Calu3 (cell line): Measurements from ENCODE around the gene ELAVL2. TPM values are rescaled to one million over a fixed set of nuclear protein-coding genes. Genes with fewer than 3 reads are reported as not detected.

Experiments used
- BruUV-seq: library from RNA; stranded (reverse); fragments of 400-500 nt; replicated peaks from 2 replicates; lab custom pipeline; 2021; lab: Mats Ljungman, UMichigan
- CTCF ChIA-PET: fragments of 300-600 bp; sonication (Branson Sonifier 250); formaldehyde crosslinking; loops from one replicate; lab custom pipeline; 2022; ENCODE audit warnings: antibody characterized with exemption; lab: Charles Lee
- DNase-seq: peaks from one replicate; pipeline ENCODE4 v3.0.0; 2022
- H3K27ac Mint-ChIP-seq: one replicate; pipeline ENCODE4 v1.8.0; 2022; ENCODE audit warnings: mixed read lengths; ENCODE audit not compliant: unreplicated experiment
- H3K27me3 Mint-ChIP-seq: one replicate; pipeline ENCODE4 v1.8.0; 2022; ENCODE audit warnings: mixed read lengths; ENCODE audit not compliant: unreplicated experiment
- H3K36me3 Mint-ChIP-seq: one replicate; pipeline ENCODE4 v1.8.0; 2022; ENCODE audit warnings: mild to moderate bottlenecking, moderate library complexity, mixed read lengths; ENCODE audit not compliant: insufficient read depth, unreplicated experiment
- H3K4me1 Mint-ChIP-seq: one replicate; pipeline ENCODE4 v1.8.0; 2022; ENCODE audit warnings: mild to moderate bottlenecking, low read depth, mixed read lengths; ENCODE audit not compliant: unreplicated experiment
- H3K4me3 Mint-ChIP-seq: one replicate; pipeline ENCODE4 v1.8.0; 2022; ENCODE audit warnings: mild to moderate bottlenecking, low read depth, moderate library complexity, mixed read lengths; ENCODE audit not compliant: unreplicated experiment
- H3K9me3 Mint-ChIP-seq: one replicate; pipeline ENCODE4 v1.8.0; 2022; ENCODE audit warnings: low read depth, mixed read lengths; ENCODE audit not compliant: unreplicated experiment
- CTCF ChIP-seq: fragments of 200-600 bp; IDR thresholded peaks from one replicate; pipeline ENCODE4 v1.8.0; 2022; ENCODE audit warnings: antibody characterized with exemption; ENCODE audit not compliant: unreplicated experiment
- intact Hi-C: fragments of 100-400 bp; cut with micrococcal nuclease; formaldehyde crosslinking; loops from one replicate; pipeline ENCODE4 v1.10.0; 2022; ENCODE audit not compliant: unreplicated experiment
- total RNA-seq: library from RNA; stranded (reverse); gene quantifications from 2 replicates; pipeline ENCODE4 v1.2.3, GENCODE V29; 2022

Gene ELAVL2
- total RNA-seq, 1 experiment from 2014 or later: not detected

GRCh38 chr9:23659346-23660006 is 166.6 kb downstream of the ELAVL2 start:
- Mint-ChIP-seq H3K27ac (no peak overlapping the region), H3K4me3 (no peak overlapping the region), H3K4me1 (no peaks in the 10 kb centered on the region), H3K27me3 (peaks cover 10% of the 10 kb centered on the region), H3K9me3 (peaks cover 6% of the 10 kb centered on the region), H3K36me3 (no peaks in the 10 kb centered on the region)
- TF ChIP-seq CTCF: no peak
- intact Hi-C loops: no loop called here
- no peak for DNase-seq
- CTCF ChIA-PET: no interaction called here
- BruUV-seq: no TSS peak

- Mint-ChIP-seq H3K27ac (no peak overlapping the region), H3K27me3 (peaks cover 10% of the 10 kb centered on the region), H3K4me3 (no peak overlapping the region), H3K4me1 (no peaks in the 10 kb centered on the region), H3K9me3 (peaks cover 6% of the 10 kb centered on the region), H3K36me3 (no peaks in the 10 kb centered on the region)
- CTCF ChIA-PET: no interaction called here
- BruUV-seq: no TSS peak
- intact Hi-C loops: no loop called here
- no peak for TF ChIP-seq CTCF
- no peak for DNase-seq
These were observed 167.4 kb downstream of the ELAVL2 start for GRCh38 chr9:23658376-23659258.

GRCh38 chr9:23651051-23651450 is 175.0 kb downstream of the ELAVL2 start:
- no peak overlapping the region for H3K4me3 Mint-ChIP-seq
- intact Hi-C loops: no loop called here
- H3K9me3 Mint-ChIP-seq: no peaks in the 10 kb centered on the region
- H3K36me3 Mint-ChIP-seq: no peaks in the 10 kb centered on the region
- CTCF ChIA-PET: no interaction called here
- no peak for TF ChIP-seq CTCF
- H3K27ac Mint-ChIP-seq: no peak overlapping the region
- no TSS peak for BruUV-seq
- H3K4me1 Mint-ChIP-seq: no peaks in the 10 kb centered on the region
- no peak for DNase-seq
- no peaks in the 10 kb centered on the region for H3K27me3 Mint-ChIP-seq

- intact Hi-C loops: no loop called here
- CTCF ChIA-PET: no interaction called here
- BruUV-seq: no TSS peak
- Mint-ChIP-seq H3K27ac (no peak overlapping the region), H3K9me3 (no peaks in the 10 kb centered on the region), H3K4me1 (no peaks in the 10 kb centered on the region), H3K27me3 (no peaks in the 10 kb centered on the region), H3K36me3 (no peaks in the 10 kb centered on the region), H3K4me3 (no peak overlapping the region)
- no peak for DNase-seq
- no peak for TF ChIP-seq CTCF
These were observed 177.4 kb downstream of the ELAVL2 start for GRCh38 chr9:23648651-23649050.
